Glomerular visceral epithelial cell (primary cell): ENCODE measurements around the gene WDR38.
A peak's percentile ranks its signal among the peaks of the same experiment; 100 is the strongest.

ENCODE experiments used
- DNase-seq: peaks from one replicate; pipeline ENCODE4 v3.0.0-alpha.2; 2016; ENCODE audit errors: extremely low spot score

Gene WDR38

GRCh38 chr9:124882231-124882630, 29.0 kb downstream of the WDR38 start:
- no peak for DNase-seq

GRCh38 chr9:124884376-124884775, 31.1 kb downstream of the WDR38 start:
- DNase-seq = no peak

- DNase-seq = no peak
Observed at GRCh38 chr9:124885551-124885950, 32.3 kb downstream of the WDR38 start.

- DNase-seq = no peak
Observed at GRCh38 chr9:124886461-124886860, 33.2 kb downstream of the WDR38 start.

- DNase-seq = no peak
Observed at GRCh38 chr9:124886866-124887492, 33.7 kb downstream of the WDR38 start.

GRCh38 chr9:124887832-124888231, 34.6 kb downstream of the WDR38 start:
- no peak for DNase-seq

- no peak for DNase-seq
Observed at GRCh38 chr9:124889006-124889405, 35.7 kb downstream of the WDR38 start.

GRCh38 chr9:124890179-124890578, 36.9 kb downstream of the WDR38 start:
- DNase-seq = no peak

GRCh38 chr9:124894035-124894740, 40.9 kb downstream of the WDR38 start:
- no peak for DNase-seq

GRCh38 chr9:124894741-124895170, 41.5 kb downstream of the WDR38 start:
- peak; percentile 43 for DNase-seq

- DNase-seq = no peak
Observed at GRCh38 chr9:124897570-124898460, 44.6 kb downstream of the WDR38 start.

- DNase-seq = no peak
Observed at GRCh38 chr9:124899845-124900244, 46.6 kb downstream of the WDR38 start.

- DNase-seq = no peak
Observed at GRCh38 chr9:124906966-124907365, 53.7 kb downstream of the WDR38 start.
